ENCODE data around the gene KLHL17. TPM values are rescaled to one million over a fixed set of nuclear protein-coding genes. Genes with fewer than 3 reads are reported as not detected.

The KLHL17 gene
- total and polyA plus RNA-seq, 11 donors = 1.6 to 6.8 (median 4.7) TPM

DNA sequence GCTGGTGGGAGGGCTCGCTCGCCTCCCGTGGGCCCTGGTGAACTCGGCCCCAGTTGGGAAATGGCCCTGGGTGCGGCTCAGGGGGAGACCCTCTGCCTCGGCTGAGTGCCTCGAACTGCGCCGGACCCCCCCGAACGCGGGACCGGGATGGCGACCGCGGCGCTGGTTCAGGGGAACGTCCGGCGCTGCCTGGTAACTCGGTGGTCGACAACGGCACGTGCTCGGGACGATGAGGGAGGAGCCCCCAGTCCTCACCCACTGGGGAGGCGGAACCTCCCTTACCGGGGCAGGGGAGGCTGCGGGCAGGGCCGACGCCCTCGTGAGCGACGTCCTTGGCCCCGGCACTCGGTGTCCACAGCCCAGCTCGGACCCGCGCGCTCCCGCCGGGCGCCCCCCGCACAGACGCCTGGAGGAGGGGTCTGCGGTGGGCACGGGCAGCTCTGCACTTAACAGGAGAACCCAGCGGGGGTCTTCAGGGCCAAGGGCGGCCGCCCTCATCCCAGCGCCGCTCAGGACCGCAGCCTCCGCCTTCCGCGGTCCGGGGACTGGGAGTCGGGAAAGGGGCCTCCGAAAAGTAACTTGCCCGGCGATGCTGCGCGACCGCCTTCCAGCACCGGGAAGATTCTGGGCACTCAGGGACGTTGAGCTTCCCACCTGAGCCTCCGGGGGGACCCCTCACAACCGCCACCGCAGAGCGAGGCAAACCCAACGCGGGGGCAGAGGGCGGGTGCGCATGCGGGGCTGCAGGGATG lies 37.8 kb downstream of the KLHL17 start:
- WGBS, 4 donors = 48 to 71% (median 60%) methylated on average over 32 to 75 of the region's 75 CpGs
- peak in 4 of 5 donors; percentile 18 to 61 (median 38) for DNase-seq
- intact Hi-C loops (cut with DNase I) = loop anchor here in 1 of 10 donors (5.0 kb wide), 1 partner anchor 91 kb away; no protein-coding TSS in a partner anchor
- H3K4me3 ChIP-seq = peak overlapping the region in 11 of 12 donors; percentile 51 to 93 (median 79)
- ATAC-seq = no peak
- H3K9me3 ChIP-seq = no peaks in the 10 kb centered on the region
- TF ChIP-seq POLR2A (IDR thresholded peaks at IDR 0.05) = no peak
- TF ChIP-seq, protein P1, sequence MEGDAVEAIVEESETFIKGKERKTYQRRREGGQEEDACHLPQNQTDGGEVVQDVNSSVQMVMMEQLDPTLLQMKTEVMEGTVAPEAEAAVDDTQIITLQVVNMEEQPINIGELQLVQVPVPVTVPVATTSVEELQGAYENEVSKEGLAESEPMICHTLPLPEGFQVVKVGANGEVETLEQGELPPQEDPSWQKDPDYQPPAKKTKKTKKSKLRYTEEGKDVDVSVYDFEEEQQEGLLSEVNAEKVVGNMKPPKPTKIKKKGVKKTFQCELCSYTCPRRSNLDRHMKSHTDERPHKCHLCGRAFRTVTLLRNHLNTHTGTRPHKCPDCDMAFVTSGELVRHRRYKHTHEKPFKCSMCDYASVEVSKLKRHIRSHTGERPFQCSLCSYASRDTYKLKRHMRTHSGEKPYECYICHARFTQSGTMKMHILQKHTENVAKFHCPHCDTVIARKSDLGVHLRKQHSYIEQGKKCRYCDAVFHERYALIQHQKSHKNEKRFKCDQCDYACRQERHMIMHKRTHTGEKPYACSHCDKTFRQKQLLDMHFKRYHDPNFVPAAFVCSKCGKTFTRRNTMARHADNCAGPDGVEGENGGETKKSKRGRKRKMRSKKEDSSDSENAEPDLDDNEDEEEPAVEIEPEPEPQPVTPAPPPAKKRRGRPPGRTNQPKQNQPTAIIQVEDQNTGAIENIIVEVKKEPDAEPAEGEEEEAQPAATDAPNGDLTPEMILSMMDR (IDR thresholded peaks at IDR 0.05) = no peak
- peaks cover 0 to 7% (median 0%) of the 10 kb centered on the region in 9 donors for H3K36me3 ChIP-seq
- peaks cover 0 to 41% (median 20%) of the 10 kb centered on the region in 12 donors for H3K4me1 ChIP-seq
- H3K27me3 ChIP-seq = peaks cover 0 to 62% (median 0%) of the 10 kb centered on the region in 9 donors
- H3K27ac ChIP-seq = peak overlapping the region in 7 of 12 donors; percentile 99 to 100 (median 99)

DNA sequence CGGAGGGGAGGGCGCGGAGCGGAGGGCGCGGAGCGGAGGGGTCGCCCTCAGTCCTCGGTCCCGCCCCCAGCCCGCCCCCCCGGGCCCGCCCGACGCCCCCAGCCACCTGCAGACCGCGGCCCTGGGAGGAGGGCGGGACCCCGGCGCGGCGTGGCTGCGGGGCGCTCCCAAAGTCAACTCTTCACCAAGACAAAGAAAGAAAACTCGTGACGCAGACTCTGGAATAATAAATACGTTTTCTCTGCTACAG lies 38.3 kb downstream of the KLHL17 start:
- intact Hi-C loops (cut with DNase I) = loop anchor here in 1 of 10 donors (5.0 kb wide), 1 partner anchor 91 kb away; no protein-coding TSS in a partner anchor

DNA sequence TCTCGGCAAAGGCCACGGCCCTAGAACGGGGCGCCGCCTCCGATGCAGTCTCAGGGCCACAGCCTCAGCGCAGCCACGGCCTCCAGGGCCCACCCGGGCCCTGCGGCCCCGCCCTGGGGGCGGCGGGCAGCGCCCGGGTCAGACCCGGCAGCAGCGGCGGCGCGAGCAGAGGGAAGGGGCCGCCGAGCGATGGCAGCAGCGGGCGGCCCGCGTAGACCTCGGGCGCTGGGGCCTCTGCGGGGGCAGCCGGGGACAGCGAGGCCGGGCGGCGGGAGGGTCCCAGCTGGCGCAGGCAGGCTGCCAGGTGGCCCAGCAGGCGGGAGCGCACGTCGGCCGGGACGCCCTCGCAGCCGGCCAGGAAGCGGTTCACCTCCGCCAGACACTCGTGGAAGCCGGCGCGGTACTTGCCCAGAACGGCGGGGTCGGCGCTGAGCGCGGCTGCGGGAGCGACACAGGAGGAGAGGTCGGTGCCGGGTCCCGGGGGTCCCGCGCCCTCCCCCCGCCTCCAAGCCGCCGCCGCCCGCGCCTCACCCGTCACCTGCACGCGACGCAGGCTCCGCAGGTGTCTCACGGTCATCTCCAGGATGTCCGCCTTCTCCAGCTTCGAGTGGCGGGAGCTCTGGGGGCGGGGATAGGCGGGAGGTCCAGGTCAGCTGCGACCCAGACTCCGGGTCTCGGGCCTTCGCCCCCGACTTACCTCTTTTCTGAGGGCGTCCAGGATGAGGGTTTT lies 38.8 kb downstream of the KLHL17 start:
- H3K27ac ChIP-seq = peak overlapping the region; percentile 96 to 100 (median 100)
- peaks cover 0 to 7% (median 0%) of the 10 kb centered on the region in 9 donors for H3K36me3 ChIP-seq
- DNase-seq (peak in 4 of 5 donors; percentile 41 to 74 (median 54)), ATAC-seq (peak in 2 of 4 donors; percentile 3 to 8)
- peaks cover 0 to 44% (median 21%) of the 10 kb centered on the region in 12 donors for H3K4me1 ChIP-seq
- H3K9me3 ChIP-seq = no peaks in the 10 kb centered on the region
- 0 to 1% (median 0%) methylated on average over 6 to 86 of the region's 86 CpGs for WGBS, 4 donors
- intact Hi-C loops (cut with DNase I) = loop anchor here in 1 of 10 donors (5.0 kb wide), 1 partner anchor 92 kb away; no protein-coding TSS in a partner anchor
- H3K4me3 ChIP-seq = peak overlapping the region; percentile 51 to 93 (median 79)
- TF ChIP-seq, protein P1 (IDR thresholded peaks at IDR 0.05) = peak in 2 of 12 donors; percentile 15 to 32
- TF ChIP-seq POLR2A (IDR thresholded peaks at IDR 0.05) = peak in 1 of 2 donors; percentile 21
- peaks cover 0 to 66% (median 0%) of the 10 kb centered on the region in 9 donors for H3K27me3 ChIP-seq

More for the DNA sequence above, 38.3 kb downstream of the KLHL17 start:
- DNase-seq (peak in 2 of 5 donors; percentile 15 to 27), ATAC-seq (no peak)
- Histone ChIP-seq H3K27me3 (peaks cover 0 to 66% (median 0%) of the 10 kb centered on the region in 9 donors), H3K27ac (peak overlapping the region; percentile 96 to 100 (median 100)), H3K4me1 (peaks cover 0 to 41% (median 20%) of the 10 kb centered on the region in 12 donors), H3K4me3 (peak overlapping the region; percentile 51 to 93 (median 79)), H3K9me3 (no peaks in the 10 kb centered on the region), H3K36me3 (peaks cover 0 to 7% (median 0%) of the 10 kb centered on the region in 9 donors)
- 5 to 17% (median 6%) methylated on average over 18 to 27 of the region's 27 CpGs; no CpG with 5 or more reads in 1 of the 4 donors for WGBS, 4 donors
- TF ChIP-seq POLR2A (IDR thresholded peaks at IDR 0.05) = no peak

DNA sequence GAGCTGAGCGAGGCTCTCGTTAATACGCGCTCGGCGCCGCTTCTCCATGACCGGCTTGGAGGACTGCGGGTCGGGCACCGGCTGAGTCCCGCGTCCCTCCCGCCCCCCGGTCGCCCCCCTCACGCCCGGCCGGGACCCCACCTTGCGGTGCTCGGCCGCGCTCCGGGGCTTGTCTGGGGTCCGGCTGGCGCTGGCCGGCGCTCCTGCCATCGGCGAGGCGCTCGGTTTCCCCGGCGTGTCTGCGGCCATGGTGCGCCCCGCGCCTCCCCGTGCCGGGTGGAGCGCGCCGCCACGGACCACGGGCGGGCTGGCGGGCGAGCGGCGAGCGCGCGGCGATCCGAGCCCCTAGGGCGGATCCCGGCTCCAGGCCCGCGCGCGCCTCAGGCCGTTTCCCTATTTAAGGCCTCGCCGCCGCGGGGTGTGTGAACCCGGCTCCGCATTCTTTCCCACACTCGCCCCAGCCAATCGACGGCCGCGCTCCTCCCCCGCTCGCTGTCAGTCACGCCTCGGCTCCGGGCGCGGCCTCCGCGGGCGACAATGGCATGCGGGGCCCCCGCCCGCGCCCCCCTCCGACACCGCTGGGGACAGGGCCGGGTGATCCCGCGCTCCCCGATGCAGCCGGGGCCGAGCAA lies 39.5 kb downstream of the KLHL17 start, which contains the start of gene HES4:
TSS of gene HES4 (minus strand) at position 373 of the 632 bp plus-strand sequence. CDS start at position 249, 124 bp downstream.
- H3K4me1 ChIP-seq = peaks cover 0 to 51% (median 28%) of the 10 kb centered on the region in 12 donors
- 0 to 2% (median 1%) methylated on average over 44 to 95 of the region's 95 CpGs; no CpG with 5 or more reads in 1 of the 4 donors for WGBS, 4 donors
- peak; percentile 66 to 84 (median 81) for ATAC-seq
- intact Hi-C loops (cut with DNase I) = loop anchor here in 1 of 10 donors (2.0 to 5.0 kb wide), 3 partner anchors 15 to 93 kb away; partner anchors contain the start of gene PERM1
- H3K36me3 ChIP-seq = peaks cover 0 to 7% (median 0%) of the 10 kb centered on the region in 9 donors
- peak; percentile 95 to 96 (median 96) for DNase-seq
- no peaks in the 10 kb centered on the region for H3K9me3 ChIP-seq
- H3K27ac ChIP-seq = peak within 1 kb of the TSS; percentile 96 to 100 (median 100)
- peaks cover 0 to 69% (median 0%) of the 10 kb centered on the region in 9 donors for H3K27me3 ChIP-seq
- peak within 1 kb of the TSS; percentile 51 to 93 (median 79) for H3K4me3 ChIP-seq
- TF ChIP-seq, protein P1 (IDR thresholded peaks at IDR 0.05) = no peak
- TF ChIP-seq POLR2A (IDR thresholded peaks at IDR 0.05) = peak; percentile 85 to 98

Data from heart left ventricle (tissue), 16 donors.